H1 (cell line): Measurements from ENCODE around the gene HS3ST3B1. TPM values are rescaled to one million over a fixed set of nuclear protein-coding genes. Genes with fewer than 3 reads are reported as not detected.

ENCODE experiments used
- ASH2L ChIP-seq: fragments of 200-600, 300-600 bp; sonication (generic); IDR thresholded peaks from one replicate; pipeline ENCODE4 v1.7.1; 2017; ENCODE audit warnings: low read length
- KDM1A ChIP-seq: fragments of 200-600, 300-600 bp; sonication (generic); IDR thresholded peaks from 2 replicates; pipeline ENCODE4 v1.7.1; 2016; ENCODE audit warnings: mild to moderate bottlenecking, low read length, borderline replicate concordance
- SP4 ChIP-seq: IDR thresholded peaks from 2 replicates; pipeline ENCODE4 v1.6.1; 2012; ENCODE audit warnings: low read length, inconsistent platforms
- polyA plus RNA-seq, 7 experiments: library from polyadenylated mRNA; depleted of rRNA in 3 of 7; stranded (reverse) in 5 of 7; unstranded in 2 of 7; fragments of >200 nt in 5 of 7; fragments of 200-250 nt in 2 of 7; gene quantifications; 1 replicate in 5 of 7; 2 replicates in 1 of 7; 4 replicates in 1 of 7; pipeline versions ENCODE4 v1.2.1 to v1.2.3, GENCODE V29; 2011 to 2013; ENCODE audit warnings: missing spikeins in 2 of 7, mixed read lengths in 2 of 7
- total RNA-seq: library from RNA; stranded (reverse); fragmentation: NEBNext Ultra II Directional; extraction: Animal tissue kit (Norgen Biotek cat#: 25700); gene quantifications from 2 replicates; pipeline ENCODE4 v1.2.1, GENCODE V29; 2021
- TF ChIP-seq, protein P1 (sequence below): fragments of 300-600 bp; sonication (generic); IDR thresholded peaks from 2 replicates; pipeline ENCODE4 v1.7.1; 2012; ENCODE audit warnings: low read length, moderate library complexity, mild to moderate bottlenecking, inconsistent platforms; ENCODE audit not compliant: insufficient replicate concordance

HS3ST3B1 gene
- total and polyA plus RNA-seq, 2 of the 8 experiments (the other 6 are each of a cell fraction or from before 2014, with no cell fraction given) = 4.7 to 14.4 TPM

DNA sequence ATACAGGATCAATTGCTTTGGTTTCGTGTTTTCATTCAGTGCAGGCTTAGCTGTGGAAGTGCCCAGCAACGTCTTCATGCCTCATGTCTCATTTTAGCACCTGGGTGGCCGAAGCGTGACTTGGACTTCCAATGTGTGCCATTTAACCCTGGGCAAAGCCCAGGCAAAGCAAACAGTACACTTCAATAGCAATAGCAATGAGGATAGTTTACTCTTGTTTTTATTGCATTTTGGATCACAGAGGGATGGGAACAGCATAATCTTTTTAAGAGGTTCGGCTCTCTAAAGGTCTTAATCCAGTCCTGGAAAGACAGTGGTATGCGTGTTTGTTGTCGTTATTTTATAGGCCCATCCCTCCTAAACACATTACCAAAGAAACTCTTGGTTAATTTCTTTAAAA lies 86.2 kb downstream of the HS3ST3B1 start (continued):
- TF ChIP-seq, protein P1, sequence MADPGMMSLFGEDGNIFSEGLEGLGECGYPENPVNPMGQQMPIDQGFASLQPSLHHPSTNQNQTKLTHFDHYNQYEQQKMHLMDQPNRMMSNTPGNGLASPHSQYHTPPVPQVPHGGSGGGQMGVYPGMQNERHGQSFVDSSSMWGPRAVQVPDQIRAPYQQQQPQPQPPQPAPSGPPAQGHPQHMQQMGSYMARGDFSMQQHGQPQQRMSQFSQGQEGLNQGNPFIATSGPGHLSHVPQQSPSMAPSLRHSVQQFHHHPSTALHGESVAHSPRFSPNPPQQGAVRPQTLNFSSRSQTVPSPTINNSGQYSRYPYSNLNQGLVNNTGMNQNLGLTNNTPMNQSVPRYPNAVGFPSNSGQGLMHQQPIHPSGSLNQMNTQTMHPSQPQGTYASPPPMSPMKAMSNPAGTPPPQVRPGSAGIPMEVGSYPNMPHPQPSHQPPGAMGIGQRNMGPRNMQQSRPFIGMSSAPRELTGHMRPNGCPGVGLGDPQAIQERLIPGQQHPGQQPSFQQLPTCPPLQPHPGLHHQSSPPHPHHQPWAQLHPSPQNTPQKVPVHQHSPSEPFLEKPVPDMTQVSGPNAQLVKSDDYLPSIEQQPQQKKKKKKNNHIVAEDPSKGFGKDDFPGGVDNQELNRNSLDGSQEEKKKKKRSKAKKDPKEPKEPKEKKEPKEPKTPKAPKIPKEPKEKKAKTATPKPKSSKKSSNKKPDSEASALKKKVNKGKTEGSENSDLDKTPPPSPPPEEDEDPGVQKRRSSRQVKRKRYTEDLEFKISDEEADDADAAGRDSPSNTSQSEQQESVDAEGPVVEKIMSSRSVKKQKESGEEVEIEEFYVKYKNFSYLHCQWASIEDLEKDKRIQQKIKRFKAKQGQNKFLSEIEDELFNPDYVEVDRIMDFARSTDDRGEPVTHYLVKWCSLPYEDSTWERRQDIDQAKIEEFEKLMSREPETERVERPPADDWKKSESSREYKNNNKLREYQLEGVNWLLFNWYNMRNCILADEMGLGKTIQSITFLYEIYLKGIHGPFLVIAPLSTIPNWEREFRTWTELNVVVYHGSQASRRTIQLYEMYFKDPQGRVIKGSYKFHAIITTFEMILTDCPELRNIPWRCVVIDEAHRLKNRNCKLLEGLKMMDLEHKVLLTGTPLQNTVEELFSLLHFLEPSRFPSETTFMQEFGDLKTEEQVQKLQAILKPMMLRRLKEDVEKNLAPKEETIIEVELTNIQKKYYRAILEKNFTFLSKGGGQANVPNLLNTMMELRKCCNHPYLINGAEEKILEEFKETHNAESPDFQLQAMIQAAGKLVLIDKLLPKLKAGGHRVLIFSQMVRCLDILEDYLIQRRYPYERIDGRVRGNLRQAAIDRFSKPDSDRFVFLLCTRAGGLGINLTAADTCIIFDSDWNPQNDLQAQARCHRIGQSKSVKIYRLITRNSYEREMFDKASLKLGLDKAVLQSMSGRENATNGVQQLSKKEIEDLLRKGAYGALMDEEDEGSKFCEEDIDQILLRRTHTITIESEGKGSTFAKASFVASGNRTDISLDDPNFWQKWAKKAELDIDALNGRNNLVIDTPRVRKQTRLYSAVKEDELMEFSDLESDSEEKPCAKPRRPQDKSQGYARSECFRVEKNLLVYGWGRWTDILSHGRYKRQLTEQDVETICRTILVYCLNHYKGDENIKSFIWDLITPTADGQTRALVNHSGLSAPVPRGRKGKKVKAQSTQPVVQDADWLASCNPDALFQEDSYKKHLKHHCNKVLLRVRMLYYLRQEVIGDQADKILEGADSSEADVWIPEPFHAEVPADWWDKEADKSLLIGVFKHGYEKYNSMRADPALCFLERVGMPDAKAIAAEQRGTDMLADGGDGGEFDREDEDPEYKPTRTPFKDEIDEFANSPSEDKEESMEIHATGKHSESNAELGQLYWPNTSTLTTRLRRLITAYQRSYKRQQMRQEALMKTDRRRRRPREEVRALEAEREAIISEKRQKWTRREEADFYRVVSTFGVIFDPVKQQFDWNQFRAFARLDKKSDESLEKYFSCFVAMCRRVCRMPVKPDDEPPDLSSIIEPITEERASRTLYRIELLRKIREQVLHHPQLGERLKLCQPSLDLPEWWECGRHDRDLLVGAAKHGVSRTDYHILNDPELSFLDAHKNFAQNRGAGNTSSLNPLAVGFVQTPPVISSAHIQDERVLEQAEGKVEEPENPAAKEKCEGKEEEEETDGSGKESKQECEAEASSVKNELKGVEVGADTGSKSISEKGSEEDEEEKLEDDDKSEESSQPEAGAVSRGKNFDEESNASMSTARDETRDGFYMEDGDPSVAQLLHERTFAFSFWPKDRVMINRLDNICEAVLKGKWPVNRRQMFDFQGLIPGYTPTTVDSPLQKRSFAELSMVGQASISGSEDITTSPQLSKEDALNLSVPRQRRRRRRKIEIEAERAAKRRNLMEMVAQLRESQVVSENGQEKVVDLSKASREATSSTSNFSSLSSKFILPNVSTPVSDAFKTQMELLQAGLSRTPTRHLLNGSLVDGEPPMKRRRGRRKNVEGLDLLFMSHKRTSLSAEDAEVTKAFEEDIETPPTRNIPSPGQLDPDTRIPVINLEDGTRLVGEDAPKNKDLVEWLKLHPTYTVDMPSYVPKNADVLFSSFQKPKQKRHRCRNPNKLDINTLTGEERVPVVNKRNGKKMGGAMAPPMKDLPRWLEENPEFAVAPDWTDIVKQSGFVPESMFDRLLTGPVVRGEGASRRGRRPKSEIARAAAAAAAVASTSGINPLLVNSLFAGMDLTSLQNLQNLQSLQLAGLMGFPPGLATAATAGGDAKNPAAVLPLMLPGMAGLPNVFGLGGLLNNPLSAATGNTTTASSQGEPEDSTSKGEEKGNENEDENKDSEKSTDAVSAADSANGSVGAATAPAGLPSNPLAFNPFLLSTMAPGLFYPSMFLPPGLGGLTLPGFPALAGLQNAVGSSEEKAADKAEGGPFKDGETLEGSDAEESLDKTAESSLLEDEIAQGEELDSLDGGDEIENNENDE = no peak
- no peak for TF ChIP-seq KDM1A
- TF ChIP-seq ASH2L = no peak
- no peak for TF ChIP-seq SP4
